Neural cell (in vitro differentiated cells): ENCODE data around the gene ARSD.

Experiments
- CTCF ChIP-seq: fragments of 450-650 bp; IDR thresholded peaks from 2 replicates; pipeline ENCODE4 v1.5.1; 2014; ENCODE audit warnings: antibody characterized with exemption, mild to moderate bottlenecking, moderate library complexity; ENCODE audit not compliant: poor library complexity, severe bottlenecking
- POLR2AphosphoS5 ChIP-seq: IDR thresholded peaks from 2 replicates; pipeline ENCODE4 v1.6.1; 2012

GRCh38 chrX:2926664-2927275 is 2.4 kb downstream of the ARSD start:
- TF ChIP-seq POLR2AphosphoS5 (no peak), CTCF (no peak)
